GM10266 (cell line): ENCODE results near the gene C3orf49.
A peak's percentile ranks its signal among the peaks of the same experiment; 100 is the strongest.

Experiments used
- DNase-seq: peaks from one replicate; pipeline ENCODE4 v3.0.0; 2012; ENCODE audit errors: extremely low spot score
- CTCF ChIP-seq: IDR thresholded peaks from 2 replicates; pipeline ENCODE4 v1.5.1; 2012; ENCODE audit warnings: mild to moderate bottlenecking, low read depth; ENCODE audit not compliant: control insufficient read depth, insufficient read depth; ENCODE audit errors: missing control alignments

C3orf49 gene

GRCh38 chr3:63861306-63861705, 42.2 kb downstream of the C3orf49 start:
- no peak for DNase-seq
- no peak for TF ChIP-seq CTCF

GRCh38 chr3:63862804-63863149, 43.7 kb downstream of the C3orf49 start:
- TF ChIP-seq CTCF = no peak
- peak; percentile 40 for DNase-seq

- no peak for TF ChIP-seq CTCF
- DNase-seq = peak; percentile 83
Observed at GRCh38 chr3:63863150-63864007, 44.3 kb downstream of the C3orf49 start, which contains the start of the genes ATXN7 and THOC7. Gene ATXN7, plus strand, starts transcription at chr3:63863867. Its CDS starts 48,732 bp downstream, at chr3:63912599. Gene THOC7, minus strand, starts transcription at chr3:63863805. Its CDS starts 15 bp downstream, at chr3:63863790.

- peak; percentile 79 for DNase-seq
- TF ChIP-seq CTCF = no peak
Observed at GRCh38 chr3:63864008-63864964, 45.2 kb downstream of the C3orf49 start.

GRCh38 chr3:63864965-63865327, 45.8 kb downstream of the C3orf49 start:
- DNase-seq = no peak
- TF ChIP-seq CTCF = no peak

- TF ChIP-seq CTCF = no peak
- no peak for DNase-seq
Observed at GRCh38 chr3:63867225-63867624, 48.1 kb downstream of the C3orf49 start.
